IPS-11a (cell line): ENCODE results near the gene MERTK.
"Not testable (repeated sequence)": the region's sequence is repeated elsewhere in the genome, so short reads cannot be mapped to it uniquely, and the experiment has no call there.

ENCODE experiments used
- H3K4me3 ChIP-seq: one replicate; pipeline ENCODE4 v1.5.1; 2013; ENCODE audit warnings: low read depth, low read length, control low read depth

MERTK gene

GRCh38 chr2:111909997-111910396 is 11.6 kb downstream of the MERTK start:
- H3K4me3 ChIP-seq: not testable (repeated sequence)

GRCh38 chr2:111910609-111911277 is 12.3 kb downstream of the MERTK start:
- no peak overlapping the region for H3K4me3 ChIP-seq

- H3K4me3 ChIP-seq: not testable (repeated sequence)
Observed at GRCh38 chr2:111911295-111911977, 13.0 kb downstream of the MERTK start.

GRCh38 chr2:111912547-111912946 is 14.1 kb downstream of the MERTK start:
- no peak overlapping the region for H3K4me3 ChIP-seq

GRCh38 chr2:111917106-111917505 is 18.7 kb downstream of the MERTK start:
- no peak overlapping the region for H3K4me3 ChIP-seq

DNA sequence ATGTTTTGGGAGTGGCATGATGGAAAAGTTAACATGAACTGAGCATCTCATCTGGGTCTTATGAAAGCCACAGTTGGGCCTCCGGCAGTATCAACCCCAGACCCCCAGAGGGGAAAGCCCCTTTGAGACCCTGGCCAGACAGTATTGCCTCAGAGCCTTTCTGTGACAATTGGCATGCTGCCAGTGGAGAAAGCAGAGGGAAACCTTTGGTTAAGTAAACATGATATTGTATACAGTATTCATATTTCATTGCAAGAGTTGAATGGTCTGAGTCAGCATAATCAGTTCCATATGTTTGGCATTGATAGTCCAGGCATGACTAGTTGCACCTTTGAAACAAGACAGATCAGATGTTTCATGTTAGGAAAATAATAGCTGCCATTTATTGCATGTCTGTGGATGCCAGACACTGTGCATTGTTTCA is 20.0 kb downstream of the MERTK start:
- no peak overlapping the region for H3K4me3 ChIP-seq

GRCh38 chr2:111919365-111919764 is 21.0 kb downstream of the MERTK start:
- no peak overlapping the region for H3K4me3 ChIP-seq

DNA sequence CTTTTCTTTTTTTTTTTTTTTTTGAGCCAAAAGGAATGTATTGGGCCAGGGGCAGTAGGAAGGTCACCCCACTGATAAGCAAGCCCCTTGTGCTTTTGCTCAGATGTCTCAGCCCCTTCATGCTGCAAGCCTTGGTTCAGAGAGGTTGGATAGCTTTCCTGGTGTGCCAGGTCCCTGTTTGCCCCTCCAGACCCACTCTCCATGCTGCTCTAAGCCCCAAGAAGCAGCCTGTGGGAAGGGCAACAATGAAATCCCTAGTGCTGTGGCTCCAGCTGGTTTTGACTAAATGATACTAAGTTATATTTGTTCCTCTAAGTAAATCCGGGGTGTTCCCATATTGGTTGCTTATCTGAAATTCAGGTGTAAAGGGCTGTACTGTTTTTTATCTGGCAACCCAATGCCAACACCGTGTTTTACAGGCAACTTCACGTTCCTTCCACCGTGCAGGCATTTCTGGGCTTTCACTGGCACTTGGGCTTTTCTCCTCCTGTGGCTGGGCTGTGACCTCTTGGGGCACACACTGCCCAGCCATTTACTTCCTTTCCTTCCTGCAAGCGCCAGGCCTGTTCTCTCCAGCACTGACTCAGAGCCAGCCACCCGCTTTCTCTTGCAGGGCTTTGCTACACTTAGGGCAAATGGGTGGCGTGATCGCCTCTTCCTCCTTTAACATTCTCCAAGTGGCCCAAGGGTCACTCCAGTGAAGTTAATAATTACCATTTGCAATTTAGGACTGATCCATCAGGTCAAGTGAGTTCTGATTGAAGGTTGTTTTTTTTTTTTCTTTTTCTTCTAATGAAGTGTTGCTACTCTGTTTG is 21.6 kb downstream of the MERTK start:
- no peak overlapping the region for H3K4me3 ChIP-seq

GRCh38 chr2:111923276-111923804 is 24.9 kb downstream of the MERTK start:
- H3K4me3 ChIP-seq: no peak overlapping the region

GRCh38 chr2:111924617-111925107 is 26.3 kb downstream of the MERTK start:
- no peak overlapping the region for H3K4me3 ChIP-seq

- no peak overlapping the region for H3K4me3 ChIP-seq
Observed at GRCh38 chr2:111927723-111928122, 29.3 kb downstream of the MERTK start.

DNA sequence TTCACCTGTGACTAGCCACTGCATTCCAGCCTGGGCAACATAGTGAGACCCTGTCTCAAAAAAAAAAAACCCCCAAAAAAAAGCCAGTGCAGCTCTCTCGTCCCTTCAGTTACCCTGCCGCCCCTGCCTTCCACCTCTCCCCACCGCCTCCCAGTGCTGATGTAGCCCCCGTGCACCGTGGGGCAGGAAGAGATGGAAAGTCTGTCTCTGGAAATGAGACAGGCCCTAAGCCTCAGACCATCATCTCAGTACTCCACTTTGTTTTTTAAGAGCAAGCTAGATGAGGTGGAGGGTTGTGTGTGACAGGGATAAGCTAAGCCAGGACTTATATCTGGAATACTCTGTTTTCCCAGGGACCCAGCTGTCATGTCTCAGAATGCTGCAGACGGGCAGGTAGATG is 32.0 kb downstream of the MERTK start:
- H3K4me3 ChIP-seq: no peak overlapping the region

GRCh38 chr2:111930875-111931274 is 32.5 kb downstream of the MERTK start:
- H3K4me3 ChIP-seq: no peak overlapping the region

- no peak overlapping the region for H3K4me3 ChIP-seq
Observed at GRCh38 chr2:111932841-111933291, 34.5 kb downstream of the MERTK start.

DNA sequence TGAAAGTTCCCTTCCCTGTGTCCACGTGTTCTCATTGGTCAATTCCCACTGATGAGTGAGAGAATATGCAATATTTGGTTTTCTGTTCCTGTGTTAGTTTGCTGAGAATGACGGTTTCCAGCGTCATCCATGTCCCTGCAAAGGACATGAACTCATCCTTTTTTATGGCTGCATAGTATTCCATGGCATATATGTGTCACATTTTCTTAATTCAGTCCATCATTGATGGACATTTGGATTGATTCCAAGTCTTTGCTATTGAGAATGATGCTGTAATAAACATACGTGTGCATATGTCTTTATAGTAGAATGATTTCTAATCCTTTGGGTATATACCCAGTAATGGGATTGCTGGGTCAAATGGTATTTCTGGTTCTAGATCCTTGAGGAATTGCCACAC is 35.5 kb downstream of the MERTK start:
- not testable (repeated sequence) for H3K4me3 ChIP-seq

DNA sequence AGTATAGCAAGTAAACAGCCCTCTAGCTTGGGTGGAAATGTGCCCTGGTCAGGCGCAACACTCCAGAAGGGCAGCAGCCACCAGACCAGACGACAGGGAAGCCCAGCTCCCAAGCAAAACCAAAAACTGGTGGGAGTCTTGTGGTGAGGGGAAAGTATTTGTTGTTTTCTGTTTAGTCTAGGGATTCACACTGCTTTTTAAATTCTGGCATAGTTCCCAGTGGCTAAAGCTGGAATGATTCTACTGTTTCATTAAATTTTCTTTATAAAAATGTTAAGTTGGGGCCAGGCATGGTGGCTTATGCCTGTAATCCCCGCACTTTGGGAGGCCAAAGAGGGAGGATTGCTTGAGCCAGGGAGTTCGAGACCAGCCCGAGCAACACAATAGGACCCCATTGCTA is 38.5 kb downstream of the MERTK start:
- H3K4me3 ChIP-seq: no peak overlapping the region

GRCh38 chr2:111938392-111938791 is 40.0 kb downstream of the MERTK start:
- H3K4me3 ChIP-seq: no peak overlapping the region

DNA sequence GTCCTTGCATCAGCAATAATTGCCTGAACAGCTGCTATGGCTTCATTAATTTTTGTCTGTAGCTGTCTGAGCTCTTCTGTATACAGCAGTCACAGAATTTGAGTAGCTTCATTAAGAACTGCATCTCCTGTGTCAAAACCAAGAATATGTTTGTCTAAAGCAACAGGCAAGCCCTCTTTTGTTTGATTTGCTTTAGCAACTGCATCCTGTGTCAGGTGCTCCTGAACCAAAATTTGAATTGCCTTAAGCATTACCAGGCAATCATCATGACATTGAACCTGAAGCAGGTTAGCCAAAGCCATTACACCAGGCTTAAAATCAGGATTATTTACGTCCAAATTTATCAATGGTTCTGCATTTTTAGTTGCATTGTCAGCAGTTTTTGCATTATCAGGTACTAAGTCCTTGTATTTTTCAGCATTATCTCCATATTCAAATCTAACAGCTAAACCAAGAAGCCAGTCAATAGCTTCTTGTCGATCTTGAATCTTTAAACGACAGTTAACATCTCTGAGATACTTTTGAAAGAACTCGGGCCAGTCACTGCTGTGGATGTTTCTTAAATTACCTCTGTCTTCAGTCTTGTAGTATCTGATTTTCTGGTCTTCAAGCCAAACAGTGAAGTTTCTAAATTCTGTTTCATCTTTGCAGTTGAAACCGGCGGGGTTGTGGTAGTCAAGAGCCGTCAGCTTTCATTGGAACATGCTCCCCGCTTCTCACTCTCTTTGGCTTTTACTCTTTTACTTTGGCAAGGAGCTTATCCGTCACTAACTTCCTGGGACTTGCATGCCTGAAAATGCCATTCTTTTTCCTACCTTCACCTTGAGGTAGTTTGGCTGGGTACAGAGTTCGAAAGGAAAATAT is 42.2 kb downstream of the MERTK start:
- no peak overlapping the region for H3K4me3 ChIP-seq

- no peak overlapping the region for H3K4me3 ChIP-seq
Observed at GRCh38 chr2:111941531-111941930, 43.1 kb downstream of the MERTK start.

DNA sequence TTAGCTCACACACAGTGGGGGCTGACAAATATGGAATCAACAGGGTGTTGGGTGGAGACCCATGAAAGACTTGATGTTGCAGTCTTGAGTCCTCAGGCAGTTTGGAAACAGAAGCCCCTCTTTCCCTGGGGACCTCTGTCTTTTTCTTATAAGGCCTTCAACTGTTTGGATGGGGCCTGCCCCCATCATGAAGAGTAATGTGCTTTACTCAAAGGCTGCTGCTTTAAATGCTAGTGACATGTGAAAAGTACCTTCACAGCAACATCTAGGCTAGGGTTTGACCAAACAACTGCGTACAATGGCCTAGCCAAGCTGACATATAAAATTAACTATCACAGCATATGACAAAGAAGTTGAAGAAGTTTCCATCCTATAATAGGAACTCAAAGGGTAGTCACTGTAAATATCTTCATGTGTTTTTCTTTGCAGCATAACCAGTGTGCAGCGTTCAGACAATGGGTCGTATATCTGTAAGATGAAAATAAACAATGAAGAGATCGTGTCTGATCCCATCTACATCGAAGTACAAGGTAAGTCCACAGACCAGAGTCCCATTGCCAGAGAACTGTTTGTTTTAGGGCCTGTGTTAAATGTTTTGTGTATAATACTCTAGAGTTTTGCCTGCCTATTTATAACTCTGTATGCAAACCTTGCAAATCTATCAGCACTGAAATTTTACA is 46.3 kb downstream of the MERTK start:
- H3K4me3 ChIP-seq: no peak overlapping the region
